Measurements from ENCODE around the gene GNA12.

DNA sequence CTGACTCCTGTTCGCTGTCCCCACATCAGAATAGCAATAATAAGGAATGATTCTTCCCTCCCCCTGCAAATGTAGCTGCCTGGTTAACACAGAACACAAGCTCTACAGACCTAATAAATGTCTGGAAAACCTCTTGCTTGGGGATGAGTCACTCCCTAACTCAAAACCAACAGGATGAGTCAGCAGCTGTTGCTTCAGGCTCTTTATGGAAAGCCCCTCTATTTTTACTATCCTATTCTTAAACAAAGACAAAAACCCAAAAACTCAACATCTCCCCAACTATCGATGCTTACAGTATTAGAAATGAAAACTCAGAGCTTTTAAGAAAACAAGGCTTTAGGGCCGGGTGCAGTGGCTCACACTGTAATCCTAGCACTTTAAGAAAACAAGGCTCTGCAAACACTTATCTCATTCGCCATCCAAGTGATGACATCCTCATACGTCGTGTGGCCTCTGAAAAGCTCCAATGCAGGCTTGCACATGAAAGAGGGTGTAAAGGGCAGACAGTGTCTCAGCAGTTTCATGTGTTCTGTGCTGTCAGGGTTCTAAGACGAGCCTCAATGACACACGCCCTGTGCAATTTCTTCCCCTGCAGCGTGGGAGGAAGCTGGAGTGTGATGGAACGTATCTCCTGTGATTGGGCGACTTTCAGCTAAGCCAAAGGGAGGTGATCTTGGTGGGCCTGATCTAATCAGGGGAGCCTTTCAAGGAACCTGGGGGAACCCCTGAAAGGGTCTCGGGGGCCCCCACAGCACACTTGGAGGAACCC is 86.0 kb downstream of the GNA12 start:
- TF ChIP-seq, protein P1, sequence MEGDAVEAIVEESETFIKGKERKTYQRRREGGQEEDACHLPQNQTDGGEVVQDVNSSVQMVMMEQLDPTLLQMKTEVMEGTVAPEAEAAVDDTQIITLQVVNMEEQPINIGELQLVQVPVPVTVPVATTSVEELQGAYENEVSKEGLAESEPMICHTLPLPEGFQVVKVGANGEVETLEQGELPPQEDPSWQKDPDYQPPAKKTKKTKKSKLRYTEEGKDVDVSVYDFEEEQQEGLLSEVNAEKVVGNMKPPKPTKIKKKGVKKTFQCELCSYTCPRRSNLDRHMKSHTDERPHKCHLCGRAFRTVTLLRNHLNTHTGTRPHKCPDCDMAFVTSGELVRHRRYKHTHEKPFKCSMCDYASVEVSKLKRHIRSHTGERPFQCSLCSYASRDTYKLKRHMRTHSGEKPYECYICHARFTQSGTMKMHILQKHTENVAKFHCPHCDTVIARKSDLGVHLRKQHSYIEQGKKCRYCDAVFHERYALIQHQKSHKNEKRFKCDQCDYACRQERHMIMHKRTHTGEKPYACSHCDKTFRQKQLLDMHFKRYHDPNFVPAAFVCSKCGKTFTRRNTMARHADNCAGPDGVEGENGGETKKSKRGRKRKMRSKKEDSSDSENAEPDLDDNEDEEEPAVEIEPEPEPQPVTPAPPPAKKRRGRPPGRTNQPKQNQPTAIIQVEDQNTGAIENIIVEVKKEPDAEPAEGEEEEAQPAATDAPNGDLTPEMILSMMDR (IDR thresholded peaks at IDR 0.05), result no peak
- no peak for TF ChIP-seq POLR2A (IDR thresholded peaks at IDR 0.05)
